ENCODE measurements around the gene SRBD1. TPM values are rescaled to one million over a fixed set of nuclear protein-coding genes. Genes with fewer than 3 reads are reported as not detected.

The SRBD1 gene
- total RNA-seq, 1 experiment from 2014 or later: 16.5 TPM

DNA sequence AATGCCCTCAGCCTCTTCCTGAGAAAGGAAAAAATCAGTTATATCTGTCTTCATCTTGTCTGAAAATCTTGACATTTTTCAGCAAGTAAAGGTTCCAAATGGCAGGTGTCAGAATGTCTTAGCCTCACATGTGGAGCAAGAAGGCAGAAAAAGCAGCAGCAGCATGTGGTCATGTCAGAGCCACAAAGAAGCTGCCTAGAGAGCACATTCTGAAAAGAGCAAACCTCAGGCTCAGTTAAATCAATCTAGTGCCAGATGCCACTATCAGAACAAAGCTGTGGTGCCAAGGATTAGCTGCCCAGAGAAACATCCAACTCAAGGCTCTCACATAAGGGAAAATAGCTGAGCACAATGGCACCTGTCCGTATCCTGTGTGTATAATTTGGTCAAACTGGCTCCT is 105.9 kb downstream of the SRBD1 start:
- in situ Hi-C loops (cut with HindIII; ENCODE audit: low sequenced_read_pairs): no loop called here

GRCh38 chr2:45498661-45499550 is 112.2 kb downstream of the SRBD1 start:
- DNase-seq (ENCODE audit: low spot score): no peak
- in situ Hi-C loops (cut with HindIII; ENCODE audit: low sequenced_read_pairs): no loop called here

More for the DNA sequence above, 105.9 kb downstream of the SRBD1 start:
- DNase-seq (ENCODE audit: low spot score): peak; percentile 29

GRCh38 chr2:45497355-45497754 is 113.7 kb downstream of the SRBD1 start:
- in situ Hi-C loops (cut with HindIII; ENCODE audit: low sequenced_read_pairs): no loop called here

DNA sequence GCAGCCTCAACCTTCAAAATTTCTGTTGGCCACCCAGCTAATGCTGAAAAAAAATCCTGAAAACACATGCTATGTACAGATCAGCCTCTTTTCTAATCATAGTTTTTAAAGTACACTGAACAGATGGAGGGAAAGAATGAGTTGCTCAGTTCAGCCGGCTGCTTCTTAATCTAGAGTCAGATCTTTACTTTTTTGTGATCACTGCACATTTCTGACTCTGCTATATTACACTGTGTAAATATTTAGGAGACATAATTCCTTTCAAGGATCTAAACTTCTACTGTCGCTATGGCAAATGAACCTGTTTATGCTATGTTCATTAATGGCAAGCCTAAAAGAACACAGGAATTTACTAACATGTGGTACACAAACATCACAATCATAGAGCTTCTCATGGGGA is 114.2 kb downstream of the SRBD1 start:
- no peak for DNase-seq (ENCODE audit: low spot score)
- in situ Hi-C loops (cut with HindIII; ENCODE audit: low sequenced_read_pairs): no loop called here

More at GRCh38 chr2:45497355-45497754, 113.7 kb downstream of the SRBD1 start:
- no peak for DNase-seq (ENCODE audit: low spot score)

GRCh38 chr2:45494978-45495293 is 116.1 kb downstream of the SRBD1 start:
- DNase-seq (ENCODE audit: low spot score): no peak
- in situ Hi-C loops (cut with HindIII; ENCODE audit: low sequenced_read_pairs): no loop called here

DNA sequence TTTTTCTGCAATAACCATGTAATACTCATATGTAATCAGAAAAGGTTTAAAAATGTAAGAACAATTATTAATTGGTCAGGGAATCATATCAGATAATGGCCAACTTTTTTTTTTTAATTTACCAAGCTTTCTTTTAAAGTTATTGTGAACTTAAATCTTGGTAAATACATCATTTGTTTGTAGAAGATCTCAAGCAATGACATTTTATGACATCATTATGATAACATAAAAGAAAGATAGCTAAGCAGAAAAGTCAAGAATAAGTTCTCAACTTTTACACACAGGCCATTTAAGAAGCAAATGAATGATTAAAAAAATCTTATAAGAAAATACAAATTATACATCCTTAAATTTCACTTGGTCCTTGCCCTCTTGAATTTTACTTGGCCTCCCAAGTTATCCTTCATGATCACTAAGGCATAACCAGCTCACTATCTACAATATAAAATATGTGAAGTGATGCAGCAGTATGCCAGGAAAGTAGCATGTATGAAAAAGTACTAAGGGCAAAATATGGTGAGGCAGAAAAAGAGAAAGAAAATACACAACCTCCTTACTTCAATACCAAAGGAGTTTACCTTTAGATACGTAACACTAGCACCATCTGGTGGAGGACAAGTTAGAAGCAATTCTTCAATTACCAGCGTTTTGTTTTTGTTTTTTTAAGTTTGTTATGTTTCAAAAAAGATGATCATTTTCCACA is 116.6 kb downstream of the SRBD1 start:
- in situ Hi-C loops (cut with HindIII; ENCODE audit: low sequenced_read_pairs): no loop called here
- DNase-seq (ENCODE audit: low spot score): peak; percentile 60

- DNase-seq (ENCODE audit: low spot score): no peak
- in situ Hi-C loops (cut with HindIII; ENCODE audit: low sequenced_read_pairs): no loop called here
Observed at GRCh38 chr2:45484965-45485364, 126.1 kb downstream of the SRBD1 start.

GRCh38 chr2:45483997-45484396 is 127.1 kb downstream of the SRBD1 start:
- in situ Hi-C loops (cut with HindIII; ENCODE audit: low sequenced_read_pairs): no loop called here
- DNase-seq (ENCODE audit: low spot score): no peak

GRCh38 chr2:45477546-45477945 is 133.5 kb downstream of the SRBD1 start:
- in situ Hi-C loops (cut with HindIII; ENCODE audit: low sequenced_read_pairs): no loop called here
- no peak for DNase-seq (ENCODE audit: low spot score)

DNA sequence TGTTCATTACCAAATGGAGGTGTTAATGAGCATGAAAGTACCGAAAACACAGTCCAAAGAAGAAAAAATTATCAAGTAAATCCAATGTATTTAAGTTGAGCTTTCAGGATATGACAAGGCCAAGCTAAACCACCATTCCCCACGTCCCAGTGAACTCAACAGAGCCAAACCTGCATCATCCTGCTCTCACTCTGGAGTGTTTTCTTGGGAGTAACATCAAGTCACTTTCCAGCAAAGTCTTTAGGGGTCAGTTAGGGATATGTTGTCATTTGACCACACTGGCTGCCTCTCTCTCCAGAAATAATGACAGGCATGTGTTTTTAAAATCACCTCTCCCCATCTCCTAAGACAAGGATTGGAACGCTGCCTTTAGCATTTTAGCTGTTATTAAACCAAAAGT is 140.5 kb downstream of the SRBD1 start:
- in situ Hi-C loops (cut with HindIII; ENCODE audit: low sequenced_read_pairs): no loop called here
- DNase-seq (ENCODE audit: low spot score): no peak

DNA sequence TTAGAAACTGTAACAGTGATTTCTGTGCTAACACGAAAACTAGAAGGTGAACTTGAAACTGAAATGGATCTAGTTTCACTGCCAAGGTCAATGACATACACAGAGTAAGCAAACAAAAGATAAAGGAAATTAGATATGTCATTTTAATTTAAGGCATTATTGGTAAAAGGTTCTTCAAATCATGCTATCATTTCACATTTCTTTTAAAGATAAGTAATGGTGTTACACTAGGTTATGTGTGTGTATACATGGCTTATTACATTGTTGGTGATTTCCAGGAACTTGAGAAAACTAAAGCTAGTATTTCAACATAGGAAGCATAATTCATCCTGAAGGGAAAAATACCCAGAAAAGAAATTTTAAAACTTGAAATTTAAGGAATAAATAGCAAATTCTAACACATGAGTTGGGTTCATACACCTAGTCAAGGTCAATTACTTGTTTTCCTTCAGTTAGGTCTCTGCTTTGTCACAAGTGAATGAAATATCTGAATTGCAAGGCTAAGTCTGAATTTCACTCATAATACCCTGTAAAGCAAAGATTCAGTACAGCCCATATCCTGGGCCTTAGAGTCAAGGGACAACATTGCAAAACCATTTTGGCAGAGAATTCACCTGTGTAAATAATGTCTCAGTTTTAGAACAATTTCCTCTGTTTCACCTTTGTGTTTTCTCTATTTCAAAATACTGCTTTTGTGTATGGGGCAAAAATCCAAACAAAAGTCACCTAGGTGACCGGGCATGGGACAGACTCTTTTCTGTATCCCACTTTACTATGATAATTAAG is 141.6 kb downstream of the SRBD1 start:
- in situ Hi-C loops (cut with HindIII; ENCODE audit: low sequenced_read_pairs): no loop called here

GRCh38 chr2:45468279-45468678 is 142.8 kb downstream of the SRBD1 start:
- no peak for DNase-seq (ENCODE audit: low spot score)
- in situ Hi-C loops (cut with HindIII; ENCODE audit: low sequenced_read_pairs): no loop called here

More for the DNA sequence above, 141.6 kb downstream of the SRBD1 start:
- no peak for DNase-seq (ENCODE audit: low spot score)

GRCh38 chr2:45466053-45466452 is 145.0 kb downstream of the SRBD1 start:
- DNase-seq (ENCODE audit: low spot score): no peak
- in situ Hi-C loops (cut with HindIII; ENCODE audit: low sequenced_read_pairs): no loop called here

GRCh38 chr2:45460825-45461224 is 150.2 kb downstream of the SRBD1 start:
- in situ Hi-C loops (cut with HindIII; ENCODE audit: low sequenced_read_pairs): no loop called here
- no peak for DNase-seq (ENCODE audit: low spot score)

DNA sequence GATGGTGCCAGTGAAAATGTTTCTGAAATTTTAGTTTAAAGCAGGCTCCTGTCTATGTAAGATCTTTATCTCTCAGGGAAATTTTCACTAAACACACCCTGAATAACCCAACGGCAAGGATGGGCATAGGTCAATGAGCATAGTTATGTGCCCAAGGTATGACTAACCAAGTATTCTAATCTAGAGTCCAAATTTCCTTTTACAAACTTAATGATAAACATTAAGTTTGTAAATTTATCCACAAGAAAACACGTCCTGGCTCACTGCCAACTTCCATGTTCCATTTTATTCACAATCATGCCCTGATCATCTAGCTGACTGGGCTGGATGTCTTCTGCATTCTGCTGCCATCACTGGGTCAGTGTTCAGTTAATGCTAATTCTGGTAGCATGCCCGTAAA is 151.2 kb downstream of the SRBD1 start:
- no peak for DNase-seq (ENCODE audit: low spot score)
- in situ Hi-C loops (cut with HindIII; ENCODE audit: low sequenced_read_pairs): no loop called here

DNA sequence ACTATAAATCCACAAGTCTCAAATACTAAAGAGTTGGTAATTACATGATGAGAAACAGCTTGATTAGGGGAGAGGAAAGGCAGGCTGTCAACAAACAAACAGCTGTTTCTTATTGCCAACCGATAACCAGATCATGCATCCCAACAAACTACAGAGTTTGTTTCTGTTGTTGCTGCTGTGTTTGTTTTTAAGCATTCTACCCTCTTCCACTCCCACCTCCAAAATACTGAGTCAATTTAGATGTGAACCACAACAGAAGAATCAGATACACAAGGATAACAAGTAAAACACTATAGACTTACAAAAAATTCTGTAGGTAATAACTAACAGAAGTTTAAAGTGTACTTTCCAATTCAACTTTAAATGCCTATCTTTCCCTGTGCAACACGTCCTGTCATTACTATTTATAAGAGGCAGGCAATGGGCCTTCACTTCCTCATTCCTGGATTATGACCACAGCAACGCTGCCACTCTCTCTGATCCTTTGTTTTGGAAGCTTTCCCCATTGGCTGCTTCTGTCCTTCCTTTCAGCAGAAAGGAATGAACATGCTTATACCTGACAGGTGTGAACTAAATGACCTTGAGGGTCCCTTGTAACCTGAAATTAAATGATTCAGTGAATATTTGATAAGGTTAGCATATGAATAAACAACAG is 152.0 kb downstream of the SRBD1 start:
- in situ Hi-C loops (cut with HindIII; ENCODE audit: low sequenced_read_pairs): no loop called here

GRCh38 chr2:45457211-45457945 is 153.7 kb downstream of the SRBD1 start:
- no peak for DNase-seq (ENCODE audit: low spot score)
- in situ Hi-C loops (cut with HindIII; ENCODE audit: low sequenced_read_pairs): no loop called here

More for the DNA sequence above, 152.0 kb downstream of the SRBD1 start:
- DNase-seq (ENCODE audit: low spot score): no peak

GRCh38 chr2:45452866-45453265 is 158.2 kb downstream of the SRBD1 start:
- no peak for DNase-seq (ENCODE audit: low spot score)
- in situ Hi-C loops (cut with HindIII; ENCODE audit: low sequenced_read_pairs): no loop called here

DNA sequence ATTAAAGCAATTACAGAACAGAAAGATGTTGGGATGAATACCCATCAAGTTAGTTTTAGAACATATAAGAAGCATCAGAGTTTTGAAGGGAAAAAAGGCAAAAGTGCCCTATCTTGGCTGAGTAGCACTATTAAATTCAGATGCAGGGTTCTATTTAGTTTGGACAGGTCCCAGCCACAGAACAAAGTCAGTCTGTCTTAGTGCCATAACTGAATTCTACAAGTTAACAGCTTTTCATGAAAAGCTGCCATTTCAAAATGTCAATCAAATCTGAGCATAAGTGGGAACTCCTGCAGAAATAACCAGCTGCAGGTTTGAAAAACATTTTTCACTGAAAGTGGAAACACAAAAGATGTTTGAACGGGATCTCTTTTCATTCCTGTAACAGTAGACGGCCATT is 160.4 kb downstream of the SRBD1 start:
- in situ Hi-C loops (cut with HindIII; ENCODE audit: low sequenced_read_pairs): no loop called here
- no peak for DNase-seq (ENCODE audit: low spot score)

Measured in G401 (cell line).